HepG2 (cell line): Measurements from ENCODE around the gene JPH4. TPM values are rescaled to one million over a fixed set of nuclear protein-coding genes. Genes with fewer than 3 reads are reported as not detected.

Experiments used
- ATF7 ChIP-seq, 2 experiments: fragments of 450-650 bp in 1 of 2; sonication (generic) in 1 of 2; formaldehyde crosslinking in 1 of 2; IDR thresholded peaks; 2 replicates each; pipeline versions ENCODE4 v1.4.0 to v1.6.1; 2016 to 2020; ENCODE audit warnings: antibody characterized with exemption in 1 of 2, mild to moderate bottlenecking in 1 of 2, missing genetic modification reagents in 1 of 2
- CBFB ChIP-seq: sonication (generic); formaldehyde crosslinking; IDR thresholded peaks from 2 replicates; pipeline ENCODE4 v1.4.0; 2020; ENCODE audit warnings: missing genetic modification reagents
- CCDC6 ChIP-seq: sonication (generic); formaldehyde crosslinking; IDR thresholded peaks from 2 replicates; pipeline ENCODE4 v1.8.1; 2022; ENCODE audit warnings: mild to moderate bottlenecking, missing genetic modification reagents, moderate library complexity
- ELF1 ChIP-seq: sonication (generic); formaldehyde crosslinking; IDR thresholded peaks from 2 replicates; pipeline ENCODE4 v1.4.0; 2020; ENCODE audit warnings: missing genetic modification reagents
- HINFP ChIP-seq: sonication (generic); formaldehyde crosslinking; IDR thresholded peaks from 2 replicates; pipeline ENCODE4 v1.4.0; 2020; ENCODE audit warnings: low read depth, mild to moderate bottlenecking, missing genetic modification reagents
- PCBP2 ChIP-seq: fragments of 200-400 bp; formaldehyde crosslinking; optimal IDR thresholded peaks from 2 replicates; pipeline ENCODE3; 2018; ENCODE audit warnings: low read length, low read depth; ENCODE audit not compliant: poor library complexity, severe bottlenecking
- SMC3 ChIP-seq: IDR thresholded peaks from 2 replicates; pipeline ENCODE4 v1.6.1; 2011; ENCODE audit warnings: low read length, improper control_type of control experiment
- TAF15 ChIP-seq: fragments of 200-400 bp; formaldehyde crosslinking; IDR thresholded peaks from one replicate; pipeline ENCODE4 v1.6.1; 2018; ENCODE audit warnings: mild to moderate bottlenecking, low read depth, low read length; ENCODE audit not compliant: poor library complexity, severe bottlenecking
- TERF1 ChIP-seq: sonication (generic); formaldehyde crosslinking; IDR thresholded peaks from 2 replicates; pipeline ENCODE4 v1.8.0; 2022; ENCODE audit warnings: mild to moderate bottlenecking, missing genetic modification reagents, moderate library complexity
- TOE1 ChIP-seq: sonication (generic); formaldehyde crosslinking; IDR thresholded peaks from 2 replicates; pipeline ENCODE4 v1.4.0; 2020; ENCODE audit warnings: mild to moderate bottlenecking, missing genetic modification reagents
- ZNF550 ChIP-seq: sonication (generic); formaldehyde crosslinking; IDR thresholded peaks from 2 replicates; pipeline ENCODE4 v1.4.0; 2020; ENCODE audit warnings: mild to moderate bottlenecking, missing genetic modification reagents, borderline replicate concordance
- polyA plus RNA-seq, 8 experiments: library from polyadenylated mRNA; depleted of rRNA in 3 of 8; stranded (reverse) in 7 of 8; unstranded in 1 of 8; fragments of >200 nt; fragmentation: Illumina TruSeq in 4 of 8; extraction: Trizol in 4 of 8; gene quantifications; 2 replicates each; pipeline versions ENCODE4 v1.2.1 to v1.2.3, GENCODE V29; 2011 to 2016; ENCODE audit warnings: low read depth in 4 of 8, missing spikeins in 1 of 8, mixed read lengths in 1 of 8; ENCODE audit not compliant: insufficient read depth in 1 of 8
- total RNA-seq, 5 experiments: library from RNA; depleted of rRNA; stranded (reverse); fragments of >200 nt; fragmentation: Illumina TruSeq; extraction: Trizol; gene quantifications; 2 replicates each; pipeline ENCODE4 v1.2.3, GENCODE V29; 2016; ENCODE audit warnings: low read depth in 1 of 5
- TF ChIP-seq, protein P1 (sequence below): sonication (generic); formaldehyde crosslinking; IDR thresholded peaks from 2 replicates; pipeline ENCODE4 v1.4.0; 2020; ENCODE audit warnings: missing genetic modification reagents
- TF ChIP-seq, protein P2 (sequence below): sonication (generic); formaldehyde crosslinking; IDR thresholded peaks from 2 replicates; pipeline ENCODE4; 2020; ENCODE audit warnings: missing genetic modification reagents, mild to moderate bottlenecking, borderline replicate concordance
- TF ChIP-seq, protein P3 (sequence below): IDR thresholded peaks from 2 replicates; pipeline ENCODE4 v1.6.1; 2016; ENCODE audit warnings: missing compliant biosample characterization, missing genetic modification reagents, borderline replicate concordance

Gene JPH4
- total and polyA plus RNA-seq, 2 of the 13 experiments (the other 11 are each of a cell fraction or from before 2014, with no cell fraction given): 0.08 to 0.22 TPM

DNA sequence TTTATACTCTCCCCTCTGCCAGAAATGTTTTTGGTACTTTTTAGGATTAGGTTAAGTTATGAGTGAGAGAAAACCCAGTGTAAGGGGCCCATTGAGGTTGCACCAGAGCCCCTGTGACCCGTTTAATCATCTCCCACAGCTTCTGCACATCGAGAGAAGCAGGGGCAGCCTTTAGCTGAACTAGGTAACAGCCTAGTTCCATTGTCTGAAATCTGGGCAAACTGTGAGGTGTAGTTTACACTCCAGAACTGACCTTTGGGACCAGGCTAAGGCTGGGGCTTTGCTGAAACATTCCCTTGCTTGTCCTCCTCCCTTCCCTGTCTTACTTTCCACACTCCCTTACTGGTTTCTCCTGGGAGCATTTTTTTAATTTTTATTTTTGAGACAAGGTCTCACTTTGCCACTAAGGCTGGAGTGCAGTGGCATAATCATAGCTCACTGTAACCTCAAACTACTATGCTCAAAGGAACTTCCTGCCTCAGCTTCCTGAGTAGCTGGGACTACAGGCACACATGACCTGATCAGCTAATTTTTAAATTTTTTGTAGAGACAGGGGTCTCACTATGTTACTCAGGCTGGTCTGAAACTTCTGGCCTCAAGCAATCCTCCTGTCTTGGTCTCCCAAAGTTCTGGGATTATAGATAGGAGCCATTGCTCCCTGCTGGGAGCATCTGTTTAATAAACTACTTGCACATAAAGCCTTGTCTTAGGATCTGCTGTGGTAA lies 31.7 kb upstream of the JPH4 start (continued):
- TF ChIP-seq, protein P1, sequence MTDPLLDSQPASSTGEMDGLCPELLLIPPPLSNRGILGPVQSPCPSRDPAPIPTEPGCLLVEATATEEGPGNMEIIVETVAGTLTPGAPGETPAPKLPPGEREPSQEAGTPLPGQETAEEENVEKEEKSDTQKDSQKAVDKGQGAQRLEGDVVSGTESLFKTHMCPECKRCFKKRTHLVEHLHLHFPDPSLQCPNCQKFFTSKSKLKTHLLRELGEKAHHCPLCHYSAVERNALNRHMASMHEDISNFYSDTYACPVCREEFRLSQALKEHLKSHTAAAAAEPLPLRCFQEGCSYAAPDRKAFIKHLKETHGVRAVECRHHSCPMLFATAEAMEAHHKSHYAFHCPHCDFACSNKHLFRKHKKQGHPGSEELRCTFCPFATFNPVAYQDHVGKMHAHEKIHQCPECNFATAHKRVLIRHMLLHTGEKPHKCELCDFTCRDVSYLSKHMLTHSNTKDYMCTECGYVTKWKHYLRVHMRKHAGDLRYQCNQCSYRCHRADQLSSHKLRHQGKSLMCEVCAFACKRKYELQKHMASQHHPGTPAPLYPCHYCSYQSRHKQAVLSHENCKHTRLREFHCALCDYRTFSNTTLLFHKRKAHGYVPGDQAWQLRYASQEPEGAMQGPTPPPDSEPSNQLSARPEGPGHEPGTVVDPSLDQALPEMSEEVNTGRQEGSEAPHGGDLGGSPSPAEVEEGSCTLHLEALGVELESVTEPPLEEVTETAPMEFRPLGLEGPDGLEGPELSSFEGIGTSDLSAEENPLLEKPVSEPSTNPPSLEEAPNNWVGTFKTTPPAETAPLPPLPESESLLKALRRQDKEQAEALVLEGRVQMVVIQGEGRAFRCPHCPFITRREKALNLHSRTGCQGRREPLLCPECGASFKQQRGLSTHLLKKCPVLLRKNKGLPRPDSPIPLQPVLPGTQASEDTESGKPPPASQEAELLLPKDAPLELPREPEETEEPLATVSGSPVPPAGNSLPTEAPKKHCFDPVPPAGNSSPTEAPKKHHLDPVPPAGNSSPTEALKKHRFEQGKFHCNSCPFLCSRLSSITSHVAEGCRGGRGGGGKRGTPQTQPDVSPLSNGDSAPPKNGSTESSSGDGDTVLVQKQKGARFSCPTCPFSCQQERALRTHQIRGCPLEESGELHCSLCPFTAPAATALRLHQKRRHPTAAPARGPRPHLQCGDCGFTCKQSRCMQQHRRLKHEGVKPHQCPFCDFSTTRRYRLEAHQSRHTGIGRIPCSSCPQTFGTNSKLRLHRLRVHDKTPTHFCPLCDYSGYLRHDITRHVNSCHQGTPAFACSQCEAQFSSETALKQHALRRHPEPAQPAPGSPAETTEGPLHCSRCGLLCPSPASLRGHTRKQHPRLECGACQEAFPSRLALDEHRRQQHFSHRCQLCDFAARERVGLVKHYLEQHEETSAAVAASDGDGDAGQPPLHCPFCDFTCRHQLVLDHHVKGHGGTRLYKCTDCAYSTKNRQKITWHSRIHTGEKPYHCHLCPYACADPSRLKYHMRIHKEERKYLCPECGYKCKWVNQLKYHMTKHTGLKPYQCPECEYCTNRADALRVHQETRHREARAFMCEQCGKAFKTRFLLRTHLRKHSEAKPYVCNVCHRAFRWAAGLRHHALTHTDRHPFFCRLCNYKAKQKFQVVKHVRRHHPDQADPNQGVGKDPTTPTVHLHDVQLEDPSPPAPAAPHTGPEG (CRISPR knock-in tag): peak; percentile 91
- TF ChIP-seq CCDC6 (CRISPR knock-in tag) (peak; percentile 62), PCBP2 (no peak), TERF1 (CRISPR knock-in tag) (no peak), ZNF550 (CRISPR knock-in tag) (no peak), TAF15 (no peak), ATF7 (IDR thresholded peaks at IDR 0.05) (no peak), ATF7 (CRISPR knock-in tag; IDR thresholded peaks at IDR 0.05) (no peak), SMC3 (peak; percentile 42; the same call in 1 of the 2 replicates), TOE1 (CRISPR knock-in tag) (0 out of 2 replicates have a peak, but pooled peaks have one; percentile 64), CBFB (CRISPR knock-in tag) (no peak), HINFP (CRISPR knock-in tag) (peak; percentile 74), ELF1 (no peak)
- TF ChIP-seq, protein P2, sequence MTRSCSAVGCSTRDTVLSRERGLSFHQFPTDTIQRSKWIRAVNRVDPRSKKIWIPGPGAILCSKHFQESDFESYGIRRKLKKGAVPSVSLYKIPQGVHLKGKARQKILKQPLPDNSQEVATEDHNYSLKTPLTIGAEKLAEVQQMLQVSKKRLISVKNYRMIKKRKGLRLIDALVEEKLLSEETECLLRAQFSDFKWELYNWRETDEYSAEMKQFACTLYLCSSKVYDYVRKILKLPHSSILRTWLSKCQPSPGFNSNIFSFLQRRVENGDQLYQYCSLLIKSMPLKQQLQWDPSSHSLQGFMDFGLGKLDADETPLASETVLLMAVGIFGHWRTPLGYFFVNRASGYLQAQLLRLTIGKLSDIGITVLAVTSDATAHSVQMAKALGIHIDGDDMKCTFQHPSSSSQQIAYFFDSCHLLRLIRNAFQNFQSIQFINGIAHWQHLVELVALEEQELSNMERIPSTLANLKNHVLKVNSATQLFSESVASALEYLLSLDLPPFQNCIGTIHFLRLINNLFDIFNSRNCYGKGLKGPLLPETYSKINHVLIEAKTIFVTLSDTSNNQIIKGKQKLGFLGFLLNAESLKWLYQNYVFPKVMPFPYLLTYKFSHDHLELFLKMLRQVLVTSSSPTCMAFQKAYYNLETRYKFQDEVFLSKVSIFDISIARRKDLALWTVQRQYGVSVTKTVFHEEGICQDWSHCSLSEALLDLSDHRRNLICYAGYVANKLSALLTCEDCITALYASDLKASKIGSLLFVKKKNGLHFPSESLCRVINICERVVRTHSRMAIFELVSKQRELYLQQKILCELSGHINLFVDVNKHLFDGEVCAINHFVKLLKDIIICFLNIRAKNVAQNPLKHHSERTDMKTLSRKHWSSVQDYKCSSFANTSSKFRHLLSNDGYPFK (CRISPR knock-in tag): no peak
- TF ChIP-seq, protein P3, sequence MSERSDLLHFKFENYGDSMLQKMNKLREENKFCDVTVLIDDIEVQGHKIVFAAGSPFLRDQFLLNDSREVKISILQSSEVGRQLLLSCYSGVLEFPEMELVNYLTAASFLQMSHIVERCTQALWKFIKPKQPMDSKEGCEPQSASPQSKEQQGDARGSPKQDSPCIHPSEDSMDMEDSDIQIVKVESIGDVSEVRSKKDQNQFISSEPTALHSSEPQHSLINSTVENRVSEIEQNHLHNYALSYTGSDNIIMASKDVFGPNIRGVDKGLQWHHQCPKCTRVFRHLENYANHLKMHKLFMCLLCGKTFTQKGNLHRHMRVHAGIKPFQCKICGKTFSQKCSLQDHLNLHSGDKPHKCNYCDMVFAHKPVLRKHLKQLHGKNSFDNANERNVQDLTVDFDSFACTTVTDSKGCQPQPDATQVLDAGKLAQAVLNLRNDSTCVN (CRISPR knock-in tag): peak; percentile 97
